ENCODE results near the gene PLIN1. TPM values are rescaled to one million over a fixed set of nuclear protein-coding genes. Genes with fewer than 3 reads are reported as not detected.
"Not testable (repeated sequence)": the region's sequence is repeated elsewhere in the genome, so short reads cannot be mapped to it uniquely, and the experiment has no call there.

Gene PLIN1
- total RNA-seq, 1 experiment from 2014 or later: 0.09 TPM

GRCh38 chr15:89695198-89695597 lies 16.0 kb upstream of the PLIN1 start:
- BruUV-seq (replicated peaks): no TSS peak
- no peaks in the 10 kb centered on the region for H3K27me3 Mint-ChIP-seq (ENCODE audit: insufficient read depth, unreplicated experiment)
- POLR2A ChIA-PET: interaction anchor here (0.6 to 0.8 kb wide), 3 partner anchors 10 to 523 kb away, joined by 3 to 4 read pairs (median 4); no protein-coding TSS in a partner anchor
- no peaks in the 10 kb centered on the region for H3K9me3 Mint-ChIP-seq (ENCODE audit: unreplicated experiment)
- peaks cover 5% of the 10 kb centered on the region for H3K4me1 Mint-ChIP-seq (ENCODE audit: insufficient read depth, unreplicated experiment)
- intact Hi-C loops (cut with micrococcal nuclease): no loop called here
- H3K4me3 Mint-ChIP-seq (ENCODE audit: unreplicated experiment): no peak overlapping the region
- CTCF ChIA-PET: no interaction called here
- TF ChIP-seq CTCF (IDR thresholded peaks at IDR 0.05; ENCODE audit: unreplicated experiment): no peak
- no peak for DNase-seq (ENCODE audit: unreplicated experiment)
- no peak overlapping the region for H3K27ac Mint-ChIP-seq (ENCODE audit: low read depth, unreplicated experiment)
- no peaks in the 10 kb centered on the region for H3K36me3 Mint-ChIP-seq (ENCODE audit: insufficient read depth, unreplicated experiment)

DNA sequence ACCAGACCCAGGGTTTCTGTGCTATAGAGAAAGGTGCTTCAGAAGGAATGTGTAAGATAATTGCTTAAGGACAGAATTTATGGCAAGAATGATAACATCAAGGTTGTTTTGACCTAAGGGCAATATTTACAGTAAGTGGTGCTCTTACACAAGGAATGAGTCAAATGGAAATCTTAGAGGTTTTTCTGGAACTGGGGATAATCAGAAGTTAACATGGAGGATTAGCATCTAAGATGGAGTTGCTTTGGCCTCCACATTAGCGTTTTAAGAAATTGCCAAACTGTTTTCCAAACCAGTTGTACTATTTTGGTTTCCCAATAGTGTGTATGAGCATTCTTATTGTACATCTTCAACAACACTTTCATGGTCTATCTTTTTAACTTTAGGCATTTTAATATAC lies 14.5 kb upstream of the PLIN1 start:
- CTCF ChIA-PET: interaction anchor here (0.7 kb wide), 1 partner anchor 82 kb away, joined by 3 read pairs; no protein-coding TSS in a partner anchor
- POLR2A ChIA-PET: no interaction called here
- no TSS peak for BruUV-seq (replicated peaks)

DNA sequence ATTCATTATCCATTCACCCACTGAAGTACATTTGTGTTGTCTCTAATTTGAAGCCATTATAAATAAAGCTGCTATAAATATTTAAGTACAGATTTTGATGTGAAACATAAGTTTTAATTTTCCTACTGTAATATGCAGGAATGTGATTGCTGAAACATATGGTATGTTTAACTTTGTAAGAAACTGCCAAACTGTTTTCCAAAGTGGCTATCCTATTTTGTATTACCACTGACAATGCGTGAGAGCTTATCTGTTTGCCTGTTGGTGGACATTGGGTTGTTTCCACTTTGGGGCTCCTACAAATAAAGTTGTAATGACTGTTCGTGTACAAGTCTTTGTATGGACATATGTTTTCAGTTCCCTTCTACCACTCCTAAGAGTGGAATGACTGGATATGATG lies 13.9 kb upstream of the PLIN1 start:
- POLR2A ChIA-PET: interaction anchor here (0.5 to 0.7 kb wide), 4 partner anchors 9 to 283 kb away, joined by 3 read pairs; no protein-coding TSS in a partner anchor
- no peak for DNase-seq (ENCODE audit: unreplicated experiment)
- Mint-ChIP-seq H3K4me1 (ENCODE audit: insufficient read depth, unreplicated experiment) (peaks cover 5% of the 10 kb centered on the region), H3K36me3 (ENCODE audit: insufficient read depth, unreplicated experiment) (no peaks in the 10 kb centered on the region), H3K9me3 (ENCODE audit: unreplicated experiment) (no peaks in the 10 kb centered on the region), H3K27ac (ENCODE audit: low read depth, unreplicated experiment) (no peak overlapping the region), H3K4me3 (ENCODE audit: unreplicated experiment) (no peak overlapping the region), H3K27me3 (ENCODE audit: insufficient read depth, unreplicated experiment) (no peaks in the 10 kb centered on the region)
- no TSS peak for BruUV-seq (replicated peaks)
- no peak for TF ChIP-seq CTCF (IDR thresholded peaks at IDR 0.05; ENCODE audit: unreplicated experiment)
- CTCF ChIA-PET: interaction anchor here (0.6 to 0.7 kb wide), 3 partner anchors 14 to 524 kb away, joined by 3 to 4 read pairs (median 3); partner anchors contain the start of gene PLIN1
- intact Hi-C loops (cut with micrococcal nuclease): loop anchor here (5.0 kb wide), 1 partner anchor 46 kb away; no protein-coding TSS in a partner anchor

More for the DNA sequence above, 14.5 kb upstream of the PLIN1 start:
- H3K9me3 Mint-ChIP-seq (ENCODE audit: unreplicated experiment): no peaks in the 10 kb centered on the region
- H3K27me3 Mint-ChIP-seq (ENCODE audit: insufficient read depth, unreplicated experiment): no peaks in the 10 kb centered on the region
- no peak for TF ChIP-seq CTCF (IDR thresholded peaks at IDR 0.05; ENCODE audit: unreplicated experiment)
- H3K4me3 Mint-ChIP-seq (ENCODE audit: unreplicated experiment): no peak overlapping the region
- DNase-seq (ENCODE audit: unreplicated experiment): no peak
- intact Hi-C loops (cut with micrococcal nuclease): loop anchor here (5.0 kb wide), 1 partner anchor 46 kb away; no protein-coding TSS in a partner anchor
- H3K36me3 Mint-ChIP-seq (ENCODE audit: insufficient read depth, unreplicated experiment): no peaks in the 10 kb centered on the region
- peaks cover 5% of the 10 kb centered on the region for H3K4me1 Mint-ChIP-seq (ENCODE audit: insufficient read depth, unreplicated experiment)
- no peak overlapping the region for H3K27ac Mint-ChIP-seq (ENCODE audit: low read depth, unreplicated experiment)

GRCh38 chr15:89690276-89691218 lies 11.4 kb upstream of the PLIN1 start, which contains the start of the genes PEX11A and WDR93:
TSS of gene PEX11A (minus strand) at chr15:89690754. CDS start at chr15:89690632, 122 bp downstream.
TSS of gene WDR93 (plus strand) at chr15:89690811. CDS start at chr15:89701747, 10,936 bp downstream.
- Mint-ChIP-seq H3K4me1 (ENCODE audit: insufficient read depth, unreplicated experiment) (peaks cover 5% of the 10 kb centered on the region), H3K27me3 (ENCODE audit: insufficient read depth, unreplicated experiment) (no peaks in the 10 kb centered on the region), H3K9me3 (ENCODE audit: unreplicated experiment) (no peaks in the 10 kb centered on the region), H3K27ac (ENCODE audit: low read depth, unreplicated experiment) (peak within 1 kb of the TSS; percentile 67), H3K4me3 (ENCODE audit: unreplicated experiment) (peak within 1 kb of the TSS; percentile 78), H3K36me3 (ENCODE audit: insufficient read depth, unreplicated experiment) (no peaks in the 10 kb centered on the region)
- ChIA-PET POLR2A (interaction anchor here (0.6 to 1.7 kb wide), 2 partner anchors 8 to 10 kb away, joined by 3 to 8 read pairs; no protein-coding TSS in a partner anchor), CTCF (interaction anchor here (0.6 to 1.8 kb wide), 4 partner anchors 17 to 184 kb away, joined by 3 to 7 read pairs (median 5); no protein-coding TSS in a partner anchor)
- intact Hi-C loops (cut with micrococcal nuclease): loop anchor here (5.0 kb wide), 1 partner anchor 43 kb away; no protein-coding TSS in a partner anchor
- peak; percentile 82 for DNase-seq (ENCODE audit: unreplicated experiment)
- TF ChIP-seq CTCF (IDR thresholded peaks at IDR 0.05; ENCODE audit: unreplicated experiment): no peak
- TSS peak; percentile 56 for BruUV-seq (replicated peaks)

- DNase-seq (ENCODE audit: unreplicated experiment); H3K27me3 Mint-ChIP-seq (ENCODE audit: insufficient read depth, unreplicated experiment); H3K4me1 Mint-ChIP-seq (ENCODE audit: insufficient read depth, unreplicated experiment); H3K36me3 Mint-ChIP-seq (ENCODE audit: insufficient read depth, unreplicated experiment); H3K9me3 Mint-ChIP-seq (ENCODE audit: unreplicated experiment); BruUV-seq (replicated peaks): not testable (repeated sequence)
- intact Hi-C loops (cut with micrococcal nuclease): loop anchor here (5.0 kb wide), 1 partner anchor 43 kb away; no protein-coding TSS in a partner anchor
- H3K4me3 Mint-ChIP-seq (ENCODE audit: unreplicated experiment): peak overlapping the region; percentile 78
- ChIA-PET CTCF (interaction anchor here (0.7 to 0.9 kb wide), 2 partner anchors 27 to 50 kb away, joined by 3 to 4 read pairs; no protein-coding TSS in a partner anchor), POLR2A (interaction anchor here (1.7 kb wide), 1 partner anchor 9 kb away, joined by 8 read pairs; no protein-coding TSS in a partner anchor)
- H3K27ac Mint-ChIP-seq (ENCODE audit: low read depth, unreplicated experiment): peak overlapping the region; percentile 67
Measured at GRCh38 chr15:89689930-89690275, 10.7 kb upstream of the PLIN1 start.
